Measurements from ENCODE around the gene PPM1D. TPM values are rescaled to one million over a fixed set of nuclear protein-coding genes. Genes with fewer than 3 reads are reported as not detected.

The PPM1D gene
- total RNA-seq, 4 donors from 2014 or later: 7.0 to 13.0 (median 11.9) TPM

DNA sequence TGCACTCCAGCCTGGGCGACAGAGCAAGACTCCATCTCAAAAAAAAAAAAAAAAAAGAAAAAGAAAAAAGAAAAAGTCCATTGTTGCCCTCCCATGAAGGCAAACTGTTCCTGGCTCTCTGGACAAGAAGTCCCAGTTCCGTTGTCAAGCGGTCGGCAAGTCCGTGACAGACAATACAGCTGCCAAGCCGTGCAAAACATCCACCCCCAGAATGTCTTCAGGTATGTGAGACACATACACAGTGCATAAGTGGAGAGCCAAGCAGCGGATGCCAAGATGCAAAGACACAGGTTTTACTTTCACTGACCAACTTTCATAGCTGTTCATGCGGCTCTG is 40.4 kb upstream of the PPM1D start:
- H3K4me3 ChIP-seq: no peak overlapping the region

DNA sequence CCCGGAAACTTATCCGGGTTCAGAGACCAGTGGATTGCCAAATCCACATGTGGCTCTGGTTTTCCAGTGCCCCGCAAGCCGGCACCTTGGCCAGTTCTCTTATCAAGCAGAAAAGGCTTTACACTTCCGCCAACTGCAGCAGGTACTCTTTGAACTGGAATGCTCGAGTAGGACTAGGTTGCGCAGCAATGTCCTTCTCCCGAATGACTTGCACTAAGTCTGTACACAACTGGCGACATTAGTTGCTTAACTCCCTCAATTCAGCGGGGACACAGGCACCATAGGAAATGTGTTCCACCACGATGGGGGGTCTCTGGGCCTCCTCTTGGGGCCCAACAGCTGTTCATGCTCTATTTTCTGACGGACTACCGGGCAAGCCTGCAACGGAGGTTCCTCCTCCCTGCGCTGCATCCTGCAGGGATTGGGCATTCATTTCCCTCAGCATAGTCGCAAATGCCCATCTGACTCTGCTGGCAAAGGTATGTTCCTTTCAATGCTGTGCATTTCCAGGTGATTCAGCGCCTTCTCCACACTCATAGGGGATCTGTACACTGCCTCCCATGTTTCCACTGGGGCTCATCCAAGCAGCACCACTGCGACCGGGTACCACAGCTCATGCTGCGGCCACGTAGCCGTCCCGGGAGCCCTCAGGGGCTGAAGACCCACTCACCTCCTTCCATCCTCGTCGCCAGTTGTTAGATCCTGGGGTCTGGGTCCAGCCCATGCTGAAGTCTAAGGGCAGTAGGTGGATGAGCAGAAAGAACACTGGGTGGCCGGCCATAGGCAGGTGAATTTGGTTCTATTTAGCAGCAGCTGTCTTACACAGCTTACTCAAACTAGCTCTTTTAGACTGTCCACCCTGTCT is 39.8 kb upstream of the PPM1D start:
- no peaks in the 10 kb centered on the region for H3K27me3 ChIP-seq
- H3K4me3 ChIP-seq: no peak overlapping the region
- no peaks in the 10 kb centered on the region for H3K4me1 ChIP-seq
- no peaks in the 10 kb centered on the region for H3K36me3 ChIP-seq
- no peak for DNase-seq (ENCODE audit: low spot score in 2 of 2)
- TF ChIP-seq, protein P1, sequence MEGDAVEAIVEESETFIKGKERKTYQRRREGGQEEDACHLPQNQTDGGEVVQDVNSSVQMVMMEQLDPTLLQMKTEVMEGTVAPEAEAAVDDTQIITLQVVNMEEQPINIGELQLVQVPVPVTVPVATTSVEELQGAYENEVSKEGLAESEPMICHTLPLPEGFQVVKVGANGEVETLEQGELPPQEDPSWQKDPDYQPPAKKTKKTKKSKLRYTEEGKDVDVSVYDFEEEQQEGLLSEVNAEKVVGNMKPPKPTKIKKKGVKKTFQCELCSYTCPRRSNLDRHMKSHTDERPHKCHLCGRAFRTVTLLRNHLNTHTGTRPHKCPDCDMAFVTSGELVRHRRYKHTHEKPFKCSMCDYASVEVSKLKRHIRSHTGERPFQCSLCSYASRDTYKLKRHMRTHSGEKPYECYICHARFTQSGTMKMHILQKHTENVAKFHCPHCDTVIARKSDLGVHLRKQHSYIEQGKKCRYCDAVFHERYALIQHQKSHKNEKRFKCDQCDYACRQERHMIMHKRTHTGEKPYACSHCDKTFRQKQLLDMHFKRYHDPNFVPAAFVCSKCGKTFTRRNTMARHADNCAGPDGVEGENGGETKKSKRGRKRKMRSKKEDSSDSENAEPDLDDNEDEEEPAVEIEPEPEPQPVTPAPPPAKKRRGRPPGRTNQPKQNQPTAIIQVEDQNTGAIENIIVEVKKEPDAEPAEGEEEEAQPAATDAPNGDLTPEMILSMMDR (IDR thresholded peaks at IDR 0.05): no peak
- TF ChIP-seq EP300 (IDR thresholded peaks at IDR 0.05) (no peak), POLR2AphosphoS5 (IDR thresholded peaks at IDR 0.05) (no peak), POLR2A (IDR thresholded peaks at IDR 0.05) (no peak)
- WGBS: 87% methylated on average over 25 of the region's 26 CpGs
- H3K27ac ChIP-seq: no peak overlapping the region
- no peaks in the 10 kb centered on the region for H3K9me3 ChIP-seq

More for the DNA sequence above, 40.4 kb upstream of the PPM1D start:
- Histone ChIP-seq H3K36me3 (no peaks in the 10 kb centered on the region), H3K4me1 (no peaks in the 10 kb centered on the region), H3K27me3 (no peaks in the 10 kb centered on the region), H3K27ac (no peak overlapping the region), H3K9me3 (no peaks in the 10 kb centered on the region)
- DNase-seq (ENCODE audit: low spot score in 2 of 2): no peak
- TF ChIP-seq EP300 (IDR thresholded peaks at IDR 0.05): no peak
- TF ChIP-seq, protein P1 (IDR thresholded peaks at IDR 0.05): no peak
- no peak for TF ChIP-seq POLR2AphosphoS5 (IDR thresholded peaks at IDR 0.05)
- TF ChIP-seq POLR2A (IDR thresholded peaks at IDR 0.05): no peak
- WGBS: 87% methylated on average over 8 of the region's 8 CpGs

DNA sequence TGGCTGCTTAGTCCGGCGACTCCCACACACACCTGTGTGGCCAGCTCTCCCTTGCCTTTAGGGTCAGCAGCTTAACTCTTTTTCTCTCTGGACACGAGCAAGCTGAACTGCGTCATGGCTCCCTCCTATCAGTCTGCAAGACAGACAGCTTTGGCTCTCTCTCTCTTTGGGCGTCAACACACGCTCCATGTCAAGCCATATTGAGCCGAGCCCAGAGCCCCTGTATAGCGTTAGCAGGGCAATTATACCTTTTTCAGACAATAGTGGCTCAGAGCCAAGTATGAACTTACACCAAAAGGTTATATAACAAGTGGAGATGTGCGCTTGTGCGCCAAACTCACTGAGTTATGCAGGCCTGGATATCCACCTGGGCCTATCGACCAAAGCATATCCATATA is 39.1 kb upstream of the PPM1D start:
- no peaks in the 10 kb centered on the region for H3K27me3 ChIP-seq
- TF ChIP-seq EP300 (IDR thresholded peaks at IDR 0.05): no peak
- no peak for TF ChIP-seq POLR2AphosphoS5 (IDR thresholded peaks at IDR 0.05)
- no peak for TF ChIP-seq POLR2A (IDR thresholded peaks at IDR 0.05)
- TF ChIP-seq, protein P1 (IDR thresholded peaks at IDR 0.05): no peak
- DNase-seq (ENCODE audit: low spot score in 2 of 2): no peak

DNA sequence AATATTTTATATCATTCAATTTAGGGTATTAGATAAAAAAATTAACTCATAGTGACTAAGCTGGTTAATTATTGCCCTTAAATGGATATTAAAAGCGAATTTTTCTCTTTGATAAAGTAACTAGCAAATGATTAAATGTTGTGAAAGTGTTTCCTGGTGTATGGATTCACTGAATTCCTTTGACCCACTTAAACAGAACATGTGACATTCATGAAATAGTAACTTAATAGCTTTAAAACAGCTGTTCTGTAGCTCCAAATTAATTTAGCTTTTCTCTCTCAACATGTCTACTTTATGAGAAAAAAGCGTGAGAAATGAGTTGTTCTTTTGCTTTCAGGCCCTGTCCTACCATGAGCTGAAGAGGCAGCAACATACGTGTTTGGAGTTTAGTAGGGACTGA is 37.6 kb upstream of the PPM1D start:
- 81% methylated on average over 3 of the region's 3 CpGs for WGBS
- H3K4me3 ChIP-seq: no peak overlapping the region
- no peaks in the 10 kb centered on the region for H3K36me3 ChIP-seq
- no peaks in the 10 kb centered on the region for H3K27me3 ChIP-seq
- no peaks in the 10 kb centered on the region for H3K9me3 ChIP-seq
- H3K4me1 ChIP-seq: no peaks in the 10 kb centered on the region
- DNase-seq (ENCODE audit: low spot score in 2 of 2): no peak
- TF ChIP-seq, protein P1 (IDR thresholded peaks at IDR 0.05): no peak
- TF ChIP-seq EP300 (IDR thresholded peaks at IDR 0.05) (no peak), POLR2A (IDR thresholded peaks at IDR 0.05) (no peak), POLR2AphosphoS5 (IDR thresholded peaks at IDR 0.05) (no peak)
- no peak overlapping the region for H3K27ac ChIP-seq

More for the DNA sequence above, 39.1 kb upstream of the PPM1D start:
- H3K36me3 ChIP-seq: no peaks in the 10 kb centered on the region
- H3K27ac ChIP-seq: no peak overlapping the region
- no peak overlapping the region for H3K4me3 ChIP-seq
- H3K9me3 ChIP-seq: no peaks in the 10 kb centered on the region
- no peaks in the 10 kb centered on the region for H3K4me1 ChIP-seq
- WGBS: 94% methylated on average over 11 of the region's 11 CpGs

DNA sequence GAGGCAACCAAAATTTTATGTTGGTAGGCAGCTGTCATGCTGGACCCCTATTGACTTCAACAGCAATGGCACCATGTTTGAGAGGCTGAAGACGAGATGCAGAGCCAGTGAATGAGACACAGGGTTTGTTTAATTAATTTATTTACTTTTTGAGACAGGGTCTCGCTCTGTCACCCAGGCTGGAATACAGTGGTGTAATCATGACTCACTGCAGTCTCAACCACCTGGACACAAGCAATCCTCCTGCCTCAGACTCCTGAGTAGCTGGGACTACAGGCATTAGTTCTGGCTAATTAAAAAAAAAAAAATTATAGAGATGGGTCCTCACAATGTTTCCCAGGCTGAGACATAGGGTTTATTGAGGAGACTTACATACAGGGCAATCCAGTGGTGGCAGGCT is 36.2 kb upstream of the PPM1D start:
- H3K4me1 ChIP-seq: no peaks in the 10 kb centered on the region
- H3K4me3 ChIP-seq: no peak overlapping the region
- 89% methylated on average over 2 of the region's 2 CpGs for WGBS
- H3K27me3 ChIP-seq: no peaks in the 10 kb centered on the region
- no peak for TF ChIP-seq POLR2AphosphoS5 (IDR thresholded peaks at IDR 0.05)
- no peak for TF ChIP-seq POLR2A (IDR thresholded peaks at IDR 0.05)
- TF ChIP-seq EP300 (IDR thresholded peaks at IDR 0.05): no peak
- TF ChIP-seq, protein P1 (IDR thresholded peaks at IDR 0.05): no peak
- no peak overlapping the region for H3K27ac ChIP-seq
- H3K36me3 ChIP-seq: no peaks in the 10 kb centered on the region
- no peaks in the 10 kb centered on the region for H3K9me3 ChIP-seq
- DNase-seq (ENCODE audit: low spot score in 2 of 2): no peak

All from suprapubic skin (tissue), 4 donors.